OCI-LY1 (cell line): ENCODE data around the gene EXPH5.

Experiments
- EZH2 ChIP-seq: fragments of 200-600 bp; sonication (generic), shearing (Covaris generic); IDR thresholded peaks from 2 replicates; pipeline ENCODE4 v1.8.0; 2017; ENCODE audit warnings: borderline replicate concordance, mixed run types, mild to moderate bottlenecking, antibody characterized with exemption, low read length, moderate library complexity, mixed read lengths
- TF ChIP-seq, protein P1 (sequence below): fragments of 200-600 bp; sonication (generic), shearing (Covaris generic); IDR thresholded peaks from 2 replicates; pipeline ENCODE4 v1.5.1; 2017; ENCODE audit warnings: mild to moderate bottlenecking, antibody characterized with exemption, low read length, moderate library complexity, mixed read lengths

DNA sequence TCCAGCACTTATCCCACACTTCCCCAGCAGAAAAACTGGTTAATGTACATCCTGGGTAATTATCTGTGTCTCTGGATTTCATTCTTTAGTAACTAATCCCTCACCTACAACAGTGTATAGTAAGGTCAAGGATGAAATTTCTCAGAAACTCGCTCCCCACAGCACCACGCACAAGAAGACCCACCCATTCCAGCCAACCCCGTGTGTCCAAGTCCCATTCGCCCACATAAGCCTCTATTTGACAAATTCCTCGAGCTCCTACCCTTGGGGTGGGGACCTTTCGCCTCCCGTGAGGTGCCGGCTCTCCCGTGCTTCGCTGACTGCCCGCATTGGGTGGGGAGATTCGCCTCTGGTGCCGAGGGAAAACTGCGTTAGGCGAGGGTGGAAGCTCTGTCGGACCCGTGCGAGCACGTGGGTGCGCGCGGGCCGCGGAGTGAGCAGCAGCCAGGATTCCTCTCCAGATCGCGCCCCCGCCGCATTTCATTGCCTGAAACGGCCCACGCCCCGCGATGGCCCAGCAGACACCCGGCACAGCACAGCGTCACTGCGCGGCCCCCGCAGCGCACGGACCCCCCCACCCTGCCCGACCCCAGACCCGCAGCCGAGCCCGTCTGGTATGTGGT is 866 bp downstream of the EXPH5 start:
- TF ChIP-seq, protein P1, sequence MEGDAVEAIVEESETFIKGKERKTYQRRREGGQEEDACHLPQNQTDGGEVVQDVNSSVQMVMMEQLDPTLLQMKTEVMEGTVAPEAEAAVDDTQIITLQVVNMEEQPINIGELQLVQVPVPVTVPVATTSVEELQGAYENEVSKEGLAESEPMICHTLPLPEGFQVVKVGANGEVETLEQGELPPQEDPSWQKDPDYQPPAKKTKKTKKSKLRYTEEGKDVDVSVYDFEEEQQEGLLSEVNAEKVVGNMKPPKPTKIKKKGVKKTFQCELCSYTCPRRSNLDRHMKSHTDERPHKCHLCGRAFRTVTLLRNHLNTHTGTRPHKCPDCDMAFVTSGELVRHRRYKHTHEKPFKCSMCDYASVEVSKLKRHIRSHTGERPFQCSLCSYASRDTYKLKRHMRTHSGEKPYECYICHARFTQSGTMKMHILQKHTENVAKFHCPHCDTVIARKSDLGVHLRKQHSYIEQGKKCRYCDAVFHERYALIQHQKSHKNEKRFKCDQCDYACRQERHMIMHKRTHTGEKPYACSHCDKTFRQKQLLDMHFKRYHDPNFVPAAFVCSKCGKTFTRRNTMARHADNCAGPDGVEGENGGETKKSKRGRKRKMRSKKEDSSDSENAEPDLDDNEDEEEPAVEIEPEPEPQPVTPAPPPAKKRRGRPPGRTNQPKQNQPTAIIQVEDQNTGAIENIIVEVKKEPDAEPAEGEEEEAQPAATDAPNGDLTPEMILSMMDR: no peak
- TF ChIP-seq EZH2: no peak
